ENCODE results near the gene NEUROD2. TPM values are rescaled to one million over a fixed set of nuclear protein-coding genes. Genes with fewer than 3 reads are reported as not detected.
A peak's percentile ranks its signal among the peaks of the same experiment; 100 is the strongest.

The NEUROD2 gene
- total and polyA plus RNA-seq, 7 donors: 0.01 TPM; not detected in 6

- no peak for DNase-seq
- no peak for TF ChIP-seq CTCF (IDR thresholded peaks at IDR 0.05)
- Histone ChIP-seq H3K4me1 (peaks cover 54% of the 10 kb centered on the region), H3K27ac (no peak overlapping the region), H3K4me3 (no peak overlapping the region), H3K27me3 (ENCODE audit: insufficient read depth in 3 of 3, low read length in 2 of 3) (no peaks in the 10 kb centered on the region), H3K9me3 (no peaks in the 10 kb centered on the region), H3K36me3 (ENCODE audit: insufficient read depth in 1 of 2, low read depth in 1 of 2) (no peaks in the 10 kb centered on the region)
- 40 to 61% (median 54%) methylated on average over 4 of the region's 4 CpGs for WGBS, 3 donors
- ATAC-seq: no peak
- intact Hi-C loops (cut with DNase I): no loop called here
Measured at GRCh38 chr17:39640591-39641031, 32.9 kb upstream of the NEUROD2 start.

GRCh38 chr17:39639566-39640458, 32.1 kb upstream of the NEUROD2 start:
- Histone ChIP-seq H3K4me1 (peaks cover 54% of the 10 kb centered on the region), H3K9me3 (no peaks in the 10 kb centered on the region), H3K27ac (no peak overlapping the region), H3K36me3 (ENCODE audit: insufficient read depth in 1 of 2, low read depth in 1 of 2) (no peaks in the 10 kb centered on the region), H3K27me3 (ENCODE audit: insufficient read depth in 3 of 3, low read length in 2 of 3) (no peaks in the 10 kb centered on the region), H3K4me3 (no peak overlapping the region)
- no peak for ATAC-seq
- intact Hi-C loops (cut with DNase I): loop anchor here (2.0 to 5.0 kb wide), 2 partner anchors 19 to 32 kb away; no protein-coding TSS in a partner anchor
- DNase-seq: no peak
- TF ChIP-seq CTCF (IDR thresholded peaks at IDR 0.05): no peak
- 84 to 86% (median 85%) methylated on average over 11 of the region's 11 CpGs for WGBS, 3 donors

GRCh38 chr17:39639043-39639442, 31.3 kb upstream of the NEUROD2 start:
- intact Hi-C loops (cut with DNase I): loop anchor here (2.0 to 5.0 kb wide), 2 partner anchors 20 to 33 kb away; no protein-coding TSS in a partner anchor
- no peaks in the 10 kb centered on the region for H3K27me3 ChIP-seq (ENCODE audit: insufficient read depth in 3 of 3, low read length in 2 of 3)
- no peaks in the 10 kb centered on the region for H3K36me3 ChIP-seq (ENCODE audit: insufficient read depth in 1 of 2, low read depth in 1 of 2)
- ATAC-seq (no peak), DNase-seq (no peak)
- no peak for TF ChIP-seq CTCF (IDR thresholded peaks at IDR 0.05)
- no peak overlapping the region for H3K27ac ChIP-seq
- WGBS, 3 donors: 81 to 92% (median 88%) methylated on average over 2 of the region's 2 CpGs
- no peak overlapping the region for H3K4me3 ChIP-seq
- peaks cover 54% of the 10 kb centered on the region for H3K4me1 ChIP-seq
- no peaks in the 10 kb centered on the region for H3K9me3 ChIP-seq

- Histone ChIP-seq H3K27ac (peak overlapping the region; percentile 97), H3K9me3 (no peaks in the 10 kb centered on the region), H3K36me3 (ENCODE audit: insufficient read depth in 1 of 2, low read depth in 1 of 2) (no peaks in the 10 kb centered on the region), H3K27me3 (ENCODE audit: insufficient read depth in 3 of 3, low read length in 2 of 3) (no peaks in the 10 kb centered on the region), H3K4me3 (peak overlapping the region; percentile 96), H3K4me1 (peaks cover 52% of the 10 kb centered on the region)
- intact Hi-C loops (cut with DNase I): loop anchor here (2.0 to 5.0 kb wide), 2 partner anchors 20 to 34 kb away; no protein-coding TSS in a partner anchor
- ATAC-seq (no peak), DNase-seq (no peak)
- TF ChIP-seq CTCF (IDR thresholded peaks at IDR 0.05): no peak
- WGBS, 3 donors: 88 to 95% (median 89%) methylated on average over 7 of the region's 7 CpGs
Measured at GRCh38 chr17:39638317-39638716, 30.6 kb upstream of the NEUROD2 start.
